HepG2 (cell line): ENCODE data around the gene HTRA1.

Experiments
- ASH2L ChIP-seq: fragments of 300-600, 200-600 bp; sonication (generic); IDR thresholded peaks from 2 replicates; pipeline ENCODE4 v1.7.0; 2017; ENCODE audit warnings: low read depth, mild to moderate bottlenecking, moderate library complexity, mixed read lengths, low read length; ENCODE audit not compliant: insufficient read length
- CBFB ChIP-seq: sonication (generic); formaldehyde crosslinking; IDR thresholded peaks from 2 replicates; pipeline ENCODE4 v1.4.0; 2020; ENCODE audit warnings: missing genetic modification reagents
- JARID2 ChIP-seq: sonication (generic); formaldehyde crosslinking; IDR thresholded peaks from 2 replicates; pipeline ENCODE4 v1.8.1; 2023; ENCODE audit warnings: missing genetic modification reagents, inconsistent platforms; ENCODE audit not compliant: insufficient replicate concordance
- TAF1 ChIP-seq: sonication (generic); formaldehyde crosslinking; IDR thresholded peaks from 2 replicates; pipeline ENCODE4 v1.4.0; 2020; ENCODE audit warnings: missing genetic modification reagents
- YY1 ChIP-seq: IDR thresholded peaks from 2 replicates; pipeline ENCODE4 v1.6.1; 2011; ENCODE audit warnings: low read length, low read depth, moderate library complexity, mild to moderate bottlenecking; ENCODE audit not compliant: insufficient read depth, insufficient replicate concordance
- TF ChIP-seq, protein P1 (sequence below): sonication (generic); formaldehyde crosslinking; IDR thresholded peaks from 2 replicates; pipeline ENCODE4 v1.8.1; 2023; ENCODE audit warnings: missing genetic modification reagents, inconsistent platforms, borderline replicate concordance
- TF ChIP-seq, protein P2 (sequence below): sonication (generic); formaldehyde crosslinking; conservative IDR thresholded peaks from 2 replicates; pipeline ENCODE4 v1.4.0; 2020; ENCODE audit warnings: missing genetic modification reagents

DNA sequence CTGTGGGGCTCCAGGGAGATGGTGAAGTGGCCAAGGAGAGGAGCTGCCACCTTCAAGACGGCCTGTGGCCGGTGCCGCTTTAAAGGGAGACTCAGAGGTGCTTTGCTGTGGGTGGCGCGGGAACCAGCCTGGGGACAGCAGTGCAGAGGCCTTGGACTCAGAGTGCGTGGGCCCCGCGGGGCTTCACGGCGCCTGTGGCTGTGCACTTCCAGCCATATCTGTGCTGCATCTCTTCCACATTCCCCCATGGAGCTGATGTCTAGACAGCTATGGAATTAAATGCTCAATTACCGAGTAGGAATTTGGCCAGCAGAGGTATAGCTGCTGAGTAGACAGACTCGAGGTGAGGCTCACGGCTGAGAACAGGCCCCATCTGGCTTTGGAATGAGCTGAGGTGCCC, 41.7 kb downstream of the HTRA1 start:
- TF ChIP-seq ASH2L (no peak), TAF1 (CRISPR knock-in tag) (no peak), JARID2 (no peak), YY1 (no peak), CBFB (CRISPR knock-in tag) (no peak)
- TF ChIP-seq, protein P1, sequence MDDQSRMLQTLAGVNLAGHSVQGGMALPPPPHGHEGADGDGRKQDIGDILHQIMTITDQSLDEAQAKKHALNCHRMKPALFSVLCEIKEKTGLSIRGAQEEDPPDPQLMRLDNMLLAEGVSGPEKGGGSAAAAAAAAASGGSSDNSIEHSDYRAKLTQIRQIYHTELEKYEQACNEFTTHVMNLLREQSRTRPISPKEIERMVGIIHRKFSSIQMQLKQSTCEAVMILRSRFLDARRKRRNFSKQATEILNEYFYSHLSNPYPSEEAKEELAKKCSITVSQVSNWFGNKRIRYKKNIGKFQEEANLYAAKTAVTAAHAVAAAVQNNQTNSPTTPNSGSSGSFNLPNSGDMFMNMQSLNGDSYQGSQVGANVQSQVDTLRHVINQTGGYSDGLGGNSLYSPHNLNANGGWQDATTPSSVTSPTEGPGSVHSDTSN (CRISPR knock-in tag) = no peak
- TF ChIP-seq, protein P2, sequence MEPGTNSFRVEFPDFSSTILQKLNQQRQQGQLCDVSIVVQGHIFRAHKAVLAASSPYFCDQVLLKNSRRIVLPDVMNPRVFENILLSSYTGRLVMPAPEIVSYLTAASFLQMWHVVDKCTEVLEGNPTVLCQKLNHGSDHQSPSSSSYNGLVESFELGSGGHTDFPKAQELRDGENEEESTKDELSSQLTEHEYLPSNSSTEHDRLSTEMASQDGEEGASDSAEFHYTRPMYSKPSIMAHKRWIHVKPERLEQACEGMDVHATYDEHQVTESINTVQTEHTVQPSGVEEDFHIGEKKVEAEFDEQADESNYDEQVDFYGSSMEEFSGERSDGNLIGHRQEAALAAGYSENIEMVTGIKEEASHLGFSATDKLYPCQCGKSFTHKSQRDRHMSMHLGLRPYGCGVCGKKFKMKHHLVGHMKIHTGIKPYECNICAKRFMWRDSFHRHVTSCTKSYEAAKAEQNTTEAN (CRISPR knock-in tag) = no peak
